Measurements from ENCODE around the gene ODAD2.

GRCh38 chr10:27949528-27950241, 49.2 kb downstream of the ODAD2 start:
- TF ChIP-seq SIN3A (IDR thresholded peaks at IDR 0.05; ENCODE audit: borderline replicate concordance, insufficient read depth, low read length) (no peak), POLR2AphosphoS5 (IDR thresholded peaks at IDR 0.05; ENCODE audit: low read depth, low read length) (no peak)

Data from PFSK-1 (cell line).